AG04450 (cell line): ENCODE measurements around the gene CRIM1. TPM values are rescaled to one million over a fixed set of nuclear protein-coding genes. Genes with fewer than 3 reads are reported as not detected.

ENCODE experiments used
- CTCF ChIA-PET: fragments of 300-600, 350-600 bp; formaldehyde crosslinking; extraction: SDS; loops from one replicate; lab custom pipeline; 2022; ENCODE audit warnings: antibody characterized with exemption, inconsistent platforms; lab: Charles Lee
- POLR2A ChIA-PET: fragments of 350-600 bp; formaldehyde crosslinking; extraction: SDS; loops from one replicate; lab custom pipeline; 2021; ENCODE audit warnings: antibody characterized with exemption, inconsistent platforms; lab: Yijun Ruan, JAX
- DNase-seq: peaks from one replicate; pipeline ENCODE4 v3.0.0-alpha.2; 2011; ENCODE audit warnings: low read depth, low spot score
- H3K27ac ChIP-seq: one replicate; pipeline ENCODE4 v1.5.1; 2012; ENCODE audit warnings: low read depth, low read length, control low read depth
- H3K27me3 ChIP-seq: one replicate; pipeline ENCODE4 v1.6.0; 2012; ENCODE audit warnings: low read length; ENCODE audit not compliant: control insufficient read depth, insufficient read depth
- H3K4me3 ChIP-seq: 2 replicates; pipeline ENCODE4 v1.5.1; 2011; ENCODE audit warnings: mild to moderate bottlenecking, low read depth, low read length, control low read depth
- H3K9me3 ChIP-seq: 2 replicates; pipeline ENCODE4 v1.5.1; 2012; ENCODE audit warnings: low read length; ENCODE audit not compliant: control insufficient read depth, insufficient read depth
- polyA plus RNA-seq: library from polyadenylated mRNA; depleted of rRNA; stranded (reverse); fragments of >200 nt; gene quantifications from 2 replicates; pipeline ENCODE4 v1.2.3, GENCODE V29; 2011
- TF ChIP-seq, protein P1 (sequence below): IDR thresholded peaks from 2 replicates; pipeline ENCODE4 v1.5.1; 2011; ENCODE audit warnings: low read depth, low read length, control low read depth, inconsistent platforms

Gene CRIM1
- polyA plus RNA-seq, 1 experiment: 142 TPM

DNA sequence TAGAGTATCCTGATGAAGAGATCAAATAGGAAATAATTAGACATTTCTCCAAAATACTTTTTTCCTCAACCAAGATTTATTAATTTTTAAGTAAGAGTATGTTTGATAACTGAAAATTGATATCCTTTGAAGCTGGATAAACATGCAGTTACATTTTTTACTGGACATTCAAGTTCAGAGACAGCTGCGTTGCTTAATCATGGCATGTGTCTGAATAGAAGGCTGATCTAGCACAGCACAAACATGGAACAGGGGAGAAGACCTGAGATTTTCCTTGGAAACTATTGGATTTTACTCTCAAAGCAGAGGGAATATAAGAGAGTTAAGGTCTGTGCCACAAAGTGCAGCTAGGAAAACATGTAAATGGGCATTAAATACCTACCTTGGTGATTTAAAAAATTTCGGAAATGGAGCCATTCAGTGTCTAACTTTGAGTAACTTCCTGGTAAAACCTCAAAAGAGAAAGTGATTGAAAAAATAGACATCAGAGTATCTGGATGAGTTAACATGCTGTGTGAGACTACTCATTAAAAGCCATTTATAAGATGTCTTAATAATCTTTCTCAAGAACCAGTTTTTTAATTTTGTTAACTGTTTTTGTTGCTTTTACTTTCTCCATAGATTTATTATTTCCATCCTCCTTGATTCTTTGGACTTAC is 31.8 kb downstream of the CRIM1 start:
- POLR2A ChIA-PET: no interaction called here
- CTCF ChIA-PET: interaction anchor here (1.0 kb wide), 1 partner anchor 35 kb away, joined by 3 read pairs; no protein-coding TSS in a partner anchor
- DNase-seq: no peak
- Histone ChIP-seq H3K4me3 (no peak overlapping the region), H3K9me3 (no peaks in the 10 kb centered on the region), H3K27me3 (no peaks in the 10 kb centered on the region), H3K27ac (no peak overlapping the region)
- TF ChIP-seq, protein P1, sequence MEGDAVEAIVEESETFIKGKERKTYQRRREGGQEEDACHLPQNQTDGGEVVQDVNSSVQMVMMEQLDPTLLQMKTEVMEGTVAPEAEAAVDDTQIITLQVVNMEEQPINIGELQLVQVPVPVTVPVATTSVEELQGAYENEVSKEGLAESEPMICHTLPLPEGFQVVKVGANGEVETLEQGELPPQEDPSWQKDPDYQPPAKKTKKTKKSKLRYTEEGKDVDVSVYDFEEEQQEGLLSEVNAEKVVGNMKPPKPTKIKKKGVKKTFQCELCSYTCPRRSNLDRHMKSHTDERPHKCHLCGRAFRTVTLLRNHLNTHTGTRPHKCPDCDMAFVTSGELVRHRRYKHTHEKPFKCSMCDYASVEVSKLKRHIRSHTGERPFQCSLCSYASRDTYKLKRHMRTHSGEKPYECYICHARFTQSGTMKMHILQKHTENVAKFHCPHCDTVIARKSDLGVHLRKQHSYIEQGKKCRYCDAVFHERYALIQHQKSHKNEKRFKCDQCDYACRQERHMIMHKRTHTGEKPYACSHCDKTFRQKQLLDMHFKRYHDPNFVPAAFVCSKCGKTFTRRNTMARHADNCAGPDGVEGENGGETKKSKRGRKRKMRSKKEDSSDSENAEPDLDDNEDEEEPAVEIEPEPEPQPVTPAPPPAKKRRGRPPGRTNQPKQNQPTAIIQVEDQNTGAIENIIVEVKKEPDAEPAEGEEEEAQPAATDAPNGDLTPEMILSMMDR: no peak

DNA sequence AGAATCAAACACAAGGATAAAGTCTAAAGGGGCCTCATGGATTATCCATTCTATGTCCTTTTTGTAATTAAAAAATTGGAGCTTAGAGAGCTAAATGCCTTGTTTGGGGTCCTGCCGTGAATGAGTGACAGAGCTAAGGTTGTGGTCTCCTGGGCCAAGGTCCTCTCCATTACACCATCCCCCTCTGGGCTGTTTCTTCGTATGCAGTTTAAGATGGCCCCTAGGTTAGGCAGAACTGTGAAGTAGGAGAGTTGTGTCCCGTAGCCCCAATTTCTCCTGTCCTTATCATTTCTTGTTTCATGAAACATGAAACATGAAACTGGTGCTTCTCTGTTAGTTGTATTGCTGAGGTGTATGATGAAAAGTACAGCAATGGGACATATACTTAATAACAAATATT is 32.9 kb downstream of the CRIM1 start:
- ChIA-PET POLR2A (interaction anchor here (0.5 kb wide), 1 partner anchor 158 kb away, joined by 3 read pairs; no protein-coding TSS in a partner anchor), CTCF (interaction anchor here (1.0 kb wide), 1 partner anchor 36 kb away, joined by 3 read pairs; no protein-coding TSS in a partner anchor)
- Histone ChIP-seq H3K4me3 (no peak overlapping the region), H3K27ac (no peak overlapping the region), H3K9me3 (no peaks in the 10 kb centered on the region), H3K27me3 (no peaks in the 10 kb centered on the region)
- DNase-seq: no peak
- TF ChIP-seq, protein P1: no peak

DNA sequence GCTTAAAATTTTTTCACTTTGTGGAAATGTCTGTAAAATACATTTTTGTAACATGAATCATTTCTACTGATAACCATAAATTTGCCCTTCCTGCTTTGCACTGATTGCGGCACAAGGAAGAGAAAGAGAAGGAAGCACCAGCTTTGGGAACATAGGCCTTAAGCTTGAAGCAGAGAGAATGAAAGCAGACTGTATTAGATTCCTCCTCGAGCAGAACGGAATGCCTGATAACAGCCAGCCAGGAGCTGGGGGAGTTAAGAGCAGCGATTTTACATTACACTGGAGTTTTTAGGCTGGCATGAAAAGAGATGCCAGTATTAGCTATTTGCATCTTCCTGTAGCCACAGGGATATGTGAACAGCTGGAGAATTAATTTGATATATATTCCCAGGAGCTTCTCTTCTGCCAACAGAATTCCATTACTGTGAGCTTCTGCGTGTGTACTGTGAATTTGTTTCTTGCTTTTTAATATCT is 33.5 kb downstream of the CRIM1 start:
- H3K27ac ChIP-seq: peak overlapping the region; percentile 39
- TF ChIP-seq, protein P1: no peak
- no peaks in the 10 kb centered on the region for H3K27me3 ChIP-seq
- H3K4me3 ChIP-seq: no peak overlapping the region
- ChIA-PET CTCF (no interaction called here), POLR2A (no interaction called here)
- no peaks in the 10 kb centered on the region for H3K9me3 ChIP-seq
- no peak for DNase-seq

DNA sequence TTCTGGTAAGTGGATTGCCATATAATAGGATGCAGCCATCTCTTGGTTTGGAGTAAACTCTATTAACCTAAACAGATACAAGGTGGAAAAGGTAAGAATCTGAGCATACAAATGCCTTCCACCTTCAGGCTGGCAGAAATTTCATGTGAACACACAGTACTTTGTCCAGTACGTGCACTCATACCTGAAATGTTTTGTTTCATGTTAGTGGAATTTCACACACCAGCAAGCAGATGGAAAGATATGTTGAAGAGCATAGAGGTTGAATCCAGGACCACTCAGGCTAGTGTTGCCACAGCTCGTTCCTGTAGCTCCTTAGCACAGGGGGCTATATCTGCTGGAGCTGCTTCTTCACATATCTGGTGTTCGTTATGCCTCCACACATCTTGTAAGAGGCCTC is 34.0 kb downstream of the CRIM1 start:
- TF ChIP-seq, protein P1: no peak
- no peak overlapping the region for H3K4me3 ChIP-seq
- POLR2A ChIA-PET: no interaction called here
- H3K9me3 ChIP-seq: no peaks in the 10 kb centered on the region
- H3K27me3 ChIP-seq: no peaks in the 10 kb centered on the region
- H3K27ac ChIP-seq: no peak overlapping the region
- CTCF ChIA-PET: no interaction called here
- DNase-seq: no peak

DNA sequence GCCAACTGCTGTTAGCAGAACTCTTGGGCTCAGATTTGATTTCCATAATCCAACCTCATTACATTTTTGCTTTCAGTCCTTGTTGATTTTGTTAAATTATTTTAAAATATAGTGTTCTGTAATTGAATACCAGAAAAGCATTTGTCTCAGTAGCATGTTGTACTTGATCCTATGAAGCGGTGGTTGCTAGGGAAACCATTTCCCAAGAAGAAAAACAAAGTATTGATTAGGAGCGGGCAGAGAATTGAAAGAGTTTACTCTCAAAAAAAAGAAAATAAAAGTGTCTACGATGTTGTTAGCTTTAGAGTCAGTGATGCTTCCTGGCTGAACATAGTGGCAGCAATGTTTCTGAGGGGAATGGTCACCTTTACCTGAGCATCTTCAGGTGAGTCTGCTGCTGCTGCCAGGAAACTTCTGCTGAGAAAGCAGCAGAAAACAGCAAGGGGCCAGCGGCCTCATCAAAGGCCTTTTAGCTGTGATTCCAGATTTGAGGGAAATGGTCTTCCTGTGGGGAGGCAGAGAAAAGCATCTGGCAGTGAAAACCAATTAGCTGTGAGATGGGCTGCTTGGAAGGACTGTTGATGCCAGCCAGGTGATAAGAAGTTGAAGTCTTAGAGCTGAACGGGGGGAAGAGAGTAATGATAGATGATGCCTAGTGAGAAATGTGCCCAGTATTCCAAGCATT is 37.1 kb downstream of the CRIM1 start:
- DNase-seq: no peak
- H3K9me3 ChIP-seq: no peaks in the 10 kb centered on the region
- CTCF ChIA-PET: interaction anchor here (0.8 kb wide), 1 partner anchor 67 kb away, joined by 3 read pairs; no protein-coding TSS in a partner anchor
- no peak overlapping the region for H3K27ac ChIP-seq
- TF ChIP-seq, protein P1: no peak
- POLR2A ChIA-PET: no interaction called here
- H3K4me3 ChIP-seq: no peak overlapping the region
- H3K27me3 ChIP-seq: no peaks in the 10 kb centered on the region
